Measurements from ENCODE around the gene CCDC74B.
"Not testable (repeated sequence)": the region's sequence is repeated elsewhere in the genome, so short reads cannot be mapped to it uniquely, and the experiment has no call there.

Gene CCDC74B

GRCh38 chr2:130151145-130151512 is 6.2 kb upstream of the CCDC74B start:
- DNase-seq (ENCODE audit: extremely low read depth in 1 of 2, low read depth in 1 of 2), result not testable (repeated sequence)

- DNase-seq (ENCODE audit: extremely low read depth in 1 of 2, low read depth in 1 of 2), result no peak
Measured at GRCh38 chr2:130150181-130151144, 5.6 kb upstream of the CCDC74B start.

- not testable (repeated sequence) for DNase-seq (ENCODE audit: extremely low read depth in 1 of 2, low read depth in 1 of 2)
Measured at GRCh38 chr2:130148515-130148914, 3.6 kb upstream of the CCDC74B start.

- not testable (repeated sequence) for DNase-seq (ENCODE audit: extremely low read depth in 1 of 2, low read depth in 1 of 2)
Measured at GRCh38 chr2:130143266-130144039, 1.5 kb downstream of the CCDC74B start.

- not testable (repeated sequence) for DNase-seq (ENCODE audit: extremely low read depth in 1 of 2, low read depth in 1 of 2)
Measured at GRCh38 chr2:130142396-130143265, 2.3 kb downstream of the CCDC74B start.

GRCh38 chr2:130141645-130142370 is 3.1 kb downstream of the CCDC74B start:
- DNase-seq (ENCODE audit: extremely low read depth in 1 of 2, low read depth in 1 of 2), result not testable (repeated sequence)

GRCh38 chr2:130141002-130141401 is 3.9 kb downstream of the CCDC74B start:
- not testable (repeated sequence) for DNase-seq (ENCODE audit: extremely low read depth in 1 of 2, low read depth in 1 of 2)

GRCh38 chr2:130140516-130140915 is 4.4 kb downstream of the CCDC74B start:
- not testable (repeated sequence) for DNase-seq (ENCODE audit: extremely low read depth in 1 of 2, low read depth in 1 of 2)

GRCh38 chr2:130139331-130140280 is 5.3 kb downstream of the CCDC74B start:
- DNase-seq (ENCODE audit: extremely low read depth in 1 of 2, low read depth in 1 of 2), result not testable (repeated sequence)

- not testable (repeated sequence) for DNase-seq (ENCODE audit: extremely low read depth in 1 of 2, low read depth in 1 of 2)
Measured at GRCh38 chr2:130138841-130139251, 6.1 kb downstream of the CCDC74B start.

GRCh38 chr2:130138326-130138725 is 6.6 kb downstream of the CCDC74B start:
- DNase-seq (ENCODE audit: extremely low read depth in 1 of 2, low read depth in 1 of 2), result not testable (repeated sequence)

- DNase-seq (ENCODE audit: extremely low read depth in 1 of 2, low read depth in 1 of 2), result not testable (repeated sequence)
Measured at GRCh38 chr2:130137118-130137517, 7.8 kb downstream of the CCDC74B start.

- not testable (repeated sequence) for DNase-seq (ENCODE audit: extremely low read depth in 1 of 2, low read depth in 1 of 2)
Measured at GRCh38 chr2:130136546-130136945, 8.4 kb downstream of the CCDC74B start.

GRCh38 chr2:130135692-130136541 is 9.0 kb downstream of the CCDC74B start:
- no peak for DNase-seq (ENCODE audit: extremely low read depth in 1 of 2, low read depth in 1 of 2)

- DNase-seq (ENCODE audit: extremely low read depth in 1 of 2, low read depth in 1 of 2), result not testable (repeated sequence)
Measured at GRCh38 chr2:130129120-130129829, 15.6 kb downstream of the CCDC74B start, which contains the start of gene POTEF. POTEF (minus strand) TSS chr2:130129222; CDS start chr2:130120515, 8,707 bp downstream.

GRCh38 chr2:130128464-130128863 is 16.4 kb downstream of the CCDC74B start:
- DNase-seq (ENCODE audit: extremely low read depth in 1 of 2, low read depth in 1 of 2), result not testable (repeated sequence)

GRCh38 chr2:130127726-130128125 is 17.2 kb downstream of the CCDC74B start:
- not testable (repeated sequence) for DNase-seq (ENCODE audit: extremely low read depth in 1 of 2, low read depth in 1 of 2)

Data from activated CD8-positive, alpha-beta memory T cell treated with anti-CD3 and anti-CD28 coated beads for 1 hour (primary cell).